Measurements from ENCODE around the gene C15orf40.
A peak's percentile ranks its signal among the peaks of the same experiment; 100 is the strongest.

DNA sequence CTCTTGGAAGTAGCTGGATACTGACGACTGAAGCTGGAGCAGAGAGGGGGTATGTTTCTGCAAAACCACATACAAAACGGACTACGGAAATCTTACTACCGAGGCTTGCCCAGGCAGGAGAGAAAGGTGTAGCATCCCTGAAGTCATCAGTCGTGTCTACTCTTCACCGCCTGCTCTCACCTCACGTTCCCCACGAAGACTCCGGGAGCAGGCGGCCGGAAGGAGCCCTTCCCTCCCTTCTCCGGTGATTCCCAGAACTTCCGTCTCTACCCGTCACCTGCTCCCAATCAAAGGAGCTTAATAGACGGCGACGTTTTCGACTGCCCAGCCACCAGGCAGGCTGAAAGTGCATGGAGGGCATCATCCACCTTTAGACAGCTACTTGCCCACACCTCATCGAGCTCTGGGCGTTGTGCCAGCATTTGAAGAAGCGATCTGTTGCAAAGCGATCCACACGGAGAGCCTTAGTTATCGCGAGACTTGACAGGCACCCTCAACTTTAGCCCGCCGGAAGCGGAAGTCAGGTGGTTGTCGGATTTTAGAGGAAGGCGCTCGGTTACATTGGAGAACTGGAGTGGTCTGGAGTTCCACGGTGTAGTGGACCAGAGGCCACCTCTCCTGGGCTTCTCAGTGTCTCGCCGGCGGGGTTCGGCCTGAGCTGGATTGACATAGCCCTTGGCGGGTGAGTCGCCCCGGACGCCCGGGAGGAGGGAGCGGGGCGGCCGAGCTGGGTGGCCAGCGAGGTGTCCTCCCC is 25.6 kb downstream of the C15orf40 start, which contains the start of gene RAMAC:
- TF ChIP-seq, protein P1, sequence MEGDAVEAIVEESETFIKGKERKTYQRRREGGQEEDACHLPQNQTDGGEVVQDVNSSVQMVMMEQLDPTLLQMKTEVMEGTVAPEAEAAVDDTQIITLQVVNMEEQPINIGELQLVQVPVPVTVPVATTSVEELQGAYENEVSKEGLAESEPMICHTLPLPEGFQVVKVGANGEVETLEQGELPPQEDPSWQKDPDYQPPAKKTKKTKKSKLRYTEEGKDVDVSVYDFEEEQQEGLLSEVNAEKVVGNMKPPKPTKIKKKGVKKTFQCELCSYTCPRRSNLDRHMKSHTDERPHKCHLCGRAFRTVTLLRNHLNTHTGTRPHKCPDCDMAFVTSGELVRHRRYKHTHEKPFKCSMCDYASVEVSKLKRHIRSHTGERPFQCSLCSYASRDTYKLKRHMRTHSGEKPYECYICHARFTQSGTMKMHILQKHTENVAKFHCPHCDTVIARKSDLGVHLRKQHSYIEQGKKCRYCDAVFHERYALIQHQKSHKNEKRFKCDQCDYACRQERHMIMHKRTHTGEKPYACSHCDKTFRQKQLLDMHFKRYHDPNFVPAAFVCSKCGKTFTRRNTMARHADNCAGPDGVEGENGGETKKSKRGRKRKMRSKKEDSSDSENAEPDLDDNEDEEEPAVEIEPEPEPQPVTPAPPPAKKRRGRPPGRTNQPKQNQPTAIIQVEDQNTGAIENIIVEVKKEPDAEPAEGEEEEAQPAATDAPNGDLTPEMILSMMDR (IDR thresholded peaks at IDR 0.05 in 4 of 5, conservative IDR thresholded peaks at IDR 0.05 in 1 of 5), result no peak
- peak; percentile 62 to 79 for TF ChIP-seq POLR2A (IDR thresholded peaks at IDR 0.05)
